ENCODE results near the gene SPRYD3.
A peak's percentile ranks its signal among the peaks of the same experiment; 100 is the strongest.
"Not testable (repeated sequence)": the region's sequence is repeated elsewhere in the genome, so short reads cannot be mapped to it uniquely, and the experiment has no call there.

The SPRYD3 gene

GRCh38 chr12:53096089-53096741, 17.0 kb upstream of the SPRYD3 start:
- peaks cover 34% of the 10 kb centered on the region for H3K4me1 Mint-ChIP-seq
- H3K4me3 Mint-ChIP-seq, result no peak overlapping the region
- ATAC-seq, result no peak
- H3K36me3 Mint-ChIP-seq (ENCODE audit: low read depth), result no peaks in the 10 kb centered on the region
- peaks cover 13% of the 10 kb centered on the region for H3K27me3 Mint-ChIP-seq
- no peak overlapping the region for H3K27ac Mint-ChIP-seq
- DNase-seq, result no peak
- no peaks in the 10 kb centered on the region for H3K9me3 Mint-ChIP-seq

DNA sequence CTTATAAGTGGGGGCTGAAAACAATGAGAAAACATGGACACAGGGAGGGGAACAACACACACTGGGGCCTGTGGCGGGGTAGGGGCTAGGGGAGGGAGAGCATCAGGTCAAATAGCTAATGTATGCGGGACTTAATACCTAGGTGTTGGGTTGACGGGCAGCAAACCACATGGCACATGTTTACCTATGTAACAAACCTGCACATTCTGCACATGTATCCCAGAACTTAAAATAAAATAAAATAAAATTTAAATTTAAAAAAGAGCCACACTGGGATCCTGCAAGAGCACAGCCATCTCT, 16.4 kb upstream of the SPRYD3 start:
- H3K27ac Mint-ChIP-seq, H3K4me3 Mint-ChIP-seq: not testable (repeated sequence)

DNA sequence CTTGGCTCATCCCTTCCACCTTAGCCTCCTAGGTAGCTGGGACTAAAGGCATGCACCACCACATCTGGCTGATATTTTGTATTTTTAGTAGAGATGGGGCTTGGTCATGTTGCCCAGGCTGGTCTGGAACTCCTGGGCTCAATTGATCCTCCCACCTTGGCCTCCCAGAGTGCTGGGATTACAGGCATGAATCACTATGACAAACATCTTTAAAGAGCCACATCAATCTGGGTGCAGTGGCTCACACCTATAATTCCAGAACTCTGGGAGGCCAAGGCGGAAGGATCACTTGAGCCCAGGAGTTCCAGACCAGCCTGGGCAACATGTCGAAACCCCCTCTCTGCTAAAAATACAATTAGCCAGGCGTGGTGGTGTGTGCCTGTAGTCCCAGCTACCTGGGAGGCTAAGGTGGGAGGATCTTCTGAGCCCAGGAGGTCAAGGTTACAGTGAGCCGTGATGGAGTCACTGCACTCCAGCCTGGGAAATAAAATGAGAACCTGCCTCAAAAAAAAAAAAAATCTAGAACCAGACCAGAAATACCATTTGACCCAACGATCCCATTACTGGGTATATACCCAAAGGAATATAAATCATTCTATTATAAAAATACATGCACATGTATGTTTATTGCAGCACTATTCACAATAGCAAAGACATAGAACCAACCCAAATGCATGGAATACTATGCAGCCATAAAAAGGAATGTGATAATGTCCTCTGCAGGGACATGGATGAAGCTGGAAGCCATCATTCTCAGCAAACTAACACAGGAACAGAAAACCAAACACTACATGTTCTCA, 15.8 kb upstream of the SPRYD3 start:
- not testable (repeated sequence) for H3K36me3 Mint-ChIP-seq (ENCODE audit: low read depth); ATAC-seq; DNase-seq; H3K27ac Mint-ChIP-seq; H3K4me3 Mint-ChIP-seq; H3K9me3 Mint-ChIP-seq
- Mint-ChIP-seq H3K4me1 (peaks cover 30% of the 10 kb centered on the region), H3K27me3 (peaks cover 13% of the 10 kb centered on the region)

More for the DNA sequence above, 16.4 kb upstream of the SPRYD3 start:
- peaks cover 33% of the 10 kb centered on the region for H3K4me1 Mint-ChIP-seq
- ATAC-seq; H3K9me3 Mint-ChIP-seq; DNase-seq; H3K36me3 Mint-ChIP-seq (ENCODE audit: low read depth): not testable (repeated sequence)
- H3K27me3 Mint-ChIP-seq, result peaks cover 13% of the 10 kb centered on the region

GRCh38 chr12:53094394-53094787, 15.2 kb upstream of the SPRYD3 start:
- peaks cover 29% of the 10 kb centered on the region for H3K4me1 Mint-ChIP-seq
- no peaks in the 10 kb centered on the region for H3K9me3 Mint-ChIP-seq
- DNase-seq, result no peak
- no peak overlapping the region for H3K4me3 Mint-ChIP-seq
- ATAC-seq, result no peak
- peaks cover 13% of the 10 kb centered on the region for H3K27me3 Mint-ChIP-seq
- H3K36me3 Mint-ChIP-seq (ENCODE audit: low read depth), result no peaks in the 10 kb centered on the region
- no peak overlapping the region for H3K27ac Mint-ChIP-seq

DNA sequence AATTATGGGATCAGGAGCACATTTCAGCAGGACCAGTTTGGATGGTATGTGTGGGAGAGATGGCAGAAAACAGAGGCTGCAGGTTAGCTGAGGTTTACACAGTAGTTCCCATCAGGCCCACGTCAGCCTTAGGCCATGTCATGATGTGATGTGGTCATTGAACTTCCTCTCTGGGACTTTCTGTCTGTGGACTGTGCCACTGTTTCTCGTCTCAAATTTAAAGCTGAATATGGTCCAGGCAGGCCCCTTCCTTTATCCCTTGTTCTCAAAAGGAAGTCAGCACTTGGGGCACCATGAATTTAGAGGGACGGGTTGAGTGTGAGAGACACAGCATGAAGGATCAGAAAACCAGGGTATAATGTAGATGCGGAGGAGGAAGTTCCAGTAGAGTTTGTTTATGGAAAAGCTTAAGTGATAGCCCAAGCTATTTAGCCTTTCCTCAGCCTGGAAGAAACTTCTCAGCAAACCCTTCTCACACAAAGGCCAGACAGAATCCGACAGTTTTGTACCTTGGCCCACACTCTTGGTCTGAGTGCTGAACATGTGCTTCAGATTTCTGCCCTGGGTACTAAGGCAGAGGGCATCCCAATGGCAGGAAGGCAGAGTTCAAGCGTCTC, 14.7 kb upstream of the SPRYD3 start:
- Mint-ChIP-seq H3K27ac (no peak overlapping the region), H3K36me3 (ENCODE audit: low read depth) (no peaks in the 10 kb centered on the region), H3K4me1 (peaks cover 24% of the 10 kb centered on the region), H3K4me3 (no peak overlapping the region), H3K27me3 (peaks cover 13% of the 10 kb centered on the region), H3K9me3 (no peaks in the 10 kb centered on the region)
- ATAC-seq, result no peak
- DNase-seq, result no peak

- H3K27ac Mint-ChIP-seq, result no peak overlapping the region
- H3K36me3 Mint-ChIP-seq (ENCODE audit: low read depth), result no peaks in the 10 kb centered on the region
- no peaks in the 10 kb centered on the region for H3K9me3 Mint-ChIP-seq
- peaks cover 12% of the 10 kb centered on the region for H3K27me3 Mint-ChIP-seq
- DNase-seq, result no peak
- no peak overlapping the region for H3K4me3 Mint-ChIP-seq
- H3K4me1 Mint-ChIP-seq, result peaks cover 9% of the 10 kb centered on the region
- ATAC-seq, result no peak
Observed at GRCh38 chr12:53091756-53092155, 12.6 kb upstream of the SPRYD3 start.

GRCh38 chr12:53090554-53090953, 11.4 kb upstream of the SPRYD3 start:
- no peak for ATAC-seq
- peaks cover 4% of the 10 kb centered on the region for H3K4me1 Mint-ChIP-seq
- H3K9me3 Mint-ChIP-seq, result no peaks in the 10 kb centered on the region
- no peaks in the 10 kb centered on the region for H3K36me3 Mint-ChIP-seq (ENCODE audit: low read depth)
- no peak overlapping the region for H3K27ac Mint-ChIP-seq
- DNase-seq, result no peak
- H3K27me3 Mint-ChIP-seq, result peaks cover 10% of the 10 kb centered on the region
- no peak overlapping the region for H3K4me3 Mint-ChIP-seq

DNA sequence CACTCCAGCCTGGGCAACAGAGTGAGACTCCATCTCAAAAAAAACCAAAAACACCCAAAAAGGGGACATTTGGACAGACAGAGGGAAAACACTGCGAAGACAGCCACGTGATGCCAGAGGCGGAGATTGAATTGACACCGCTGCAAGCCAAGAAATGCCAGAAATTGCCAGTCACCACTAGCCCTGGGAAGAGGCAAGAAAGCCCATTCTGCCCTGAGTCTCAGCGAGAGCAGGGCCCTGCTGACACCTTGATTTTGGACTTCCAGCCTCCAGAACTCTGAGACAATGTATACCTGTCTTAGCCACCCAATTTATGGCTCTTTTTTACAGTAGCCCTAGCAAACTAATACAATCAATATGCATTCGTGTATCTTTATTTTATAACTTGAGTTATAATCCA, 10.9 kb upstream of the SPRYD3 start:
- H3K4me3 Mint-ChIP-seq, result no peak overlapping the region
- no peak for ATAC-seq
- H3K27ac Mint-ChIP-seq, result no peak overlapping the region
- H3K9me3 Mint-ChIP-seq, result no peaks in the 10 kb centered on the region
- DNase-seq, result no peak
- H3K27me3 Mint-ChIP-seq, result peaks cover 10% of the 10 kb centered on the region
- H3K4me1 Mint-ChIP-seq, result peaks cover 4% of the 10 kb centered on the region
- H3K36me3 Mint-ChIP-seq (ENCODE audit: low read depth), result no peaks in the 10 kb centered on the region

DNA sequence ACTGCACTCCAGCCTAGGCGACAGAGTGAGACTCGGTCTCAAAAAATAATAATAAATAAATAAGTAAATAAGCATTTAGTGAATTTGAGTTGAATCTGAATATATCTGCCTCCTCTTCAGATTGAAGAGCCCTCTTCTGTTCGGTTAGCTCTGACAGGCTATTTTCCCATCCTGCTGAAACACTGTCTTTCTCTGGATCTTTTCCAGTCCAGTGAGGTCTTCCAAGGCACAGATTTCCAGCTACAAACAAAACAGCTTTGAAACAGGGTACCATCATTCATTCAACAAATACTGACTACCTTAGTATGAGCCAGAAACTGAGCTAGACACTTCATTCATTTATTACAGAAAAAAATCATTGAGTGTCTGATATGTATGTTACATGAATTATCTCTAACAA, 7.2 kb upstream of the SPRYD3 start:
- no peak for ATAC-seq
- Mint-ChIP-seq H3K4me1 (peaks cover 7% of the 10 kb centered on the region), H3K9me3 (no peaks in the 10 kb centered on the region), H3K27ac (no peak overlapping the region), H3K36me3 (ENCODE audit: low read depth) (no peaks in the 10 kb centered on the region), H3K27me3 (peaks cover 8% of the 10 kb centered on the region), H3K4me3 (no peak overlapping the region)
- no peak for DNase-seq

GRCh38 chr12:53082637-53083175, 3.5 kb upstream of the SPRYD3 start:
- Mint-ChIP-seq H3K4me3 (no peak overlapping the region), H3K27me3 (peaks cover 8% of the 10 kb centered on the region), H3K36me3 (ENCODE audit: low read depth) (no peaks in the 10 kb centered on the region), H3K4me1 (peaks cover 25% of the 10 kb centered on the region), H3K9me3 (no peaks in the 10 kb centered on the region), H3K27ac (peak overlapping the region; percentile 42)
- no peak for ATAC-seq
- no peak for DNase-seq

DNA sequence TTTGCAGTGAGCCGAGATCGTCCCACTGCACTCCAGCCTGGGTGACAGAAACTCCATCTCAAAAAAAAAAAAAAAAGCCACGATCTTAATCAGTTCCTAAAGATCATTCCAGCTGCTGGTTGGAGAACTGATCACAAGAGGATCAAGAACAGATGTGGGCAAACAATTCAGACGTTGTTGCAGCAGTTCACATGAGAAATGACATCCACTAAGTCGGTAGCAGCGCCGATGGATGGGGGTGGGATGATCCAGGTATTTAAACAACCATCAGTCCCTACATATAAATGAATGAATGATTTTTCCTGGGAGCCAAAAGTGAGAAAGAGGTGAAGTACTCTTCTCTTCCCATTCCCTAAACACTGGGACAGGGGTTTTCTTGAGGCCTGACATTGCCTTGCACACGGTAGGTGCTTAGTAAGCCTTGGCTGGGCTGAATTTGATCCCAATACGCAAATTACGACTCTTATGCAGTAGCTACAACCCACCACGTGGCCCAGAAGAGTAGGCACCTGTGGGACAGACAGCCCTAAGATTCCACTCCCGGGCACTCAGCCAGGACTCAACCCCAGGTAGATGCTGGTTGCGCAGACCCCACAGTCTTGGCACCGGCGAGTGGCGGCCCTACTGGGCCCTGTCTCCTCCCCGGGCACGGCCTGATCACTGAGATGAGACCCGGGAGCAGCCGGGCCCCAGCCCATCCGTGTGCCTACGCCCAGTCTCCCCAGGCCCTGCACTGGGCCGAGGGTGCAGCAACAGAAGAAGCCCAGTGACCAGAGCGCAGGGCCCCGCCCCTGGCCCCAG, 565 bp downstream of the SPRYD3 start:
- peak; percentile 6 for ATAC-seq
- Mint-ChIP-seq H3K4me1 (peaks cover 34% of the 10 kb centered on the region), H3K36me3 (ENCODE audit: low read depth) (peaks cover 6% of the 10 kb centered on the region), H3K27ac (peak overlapping the region; percentile 93), H3K4me3 (peak overlapping the region; percentile 90), H3K9me3 (no peaks in the 10 kb centered on the region), H3K27me3 (no peaks in the 10 kb centered on the region)
- DNase-seq, result no peak

DNA sequence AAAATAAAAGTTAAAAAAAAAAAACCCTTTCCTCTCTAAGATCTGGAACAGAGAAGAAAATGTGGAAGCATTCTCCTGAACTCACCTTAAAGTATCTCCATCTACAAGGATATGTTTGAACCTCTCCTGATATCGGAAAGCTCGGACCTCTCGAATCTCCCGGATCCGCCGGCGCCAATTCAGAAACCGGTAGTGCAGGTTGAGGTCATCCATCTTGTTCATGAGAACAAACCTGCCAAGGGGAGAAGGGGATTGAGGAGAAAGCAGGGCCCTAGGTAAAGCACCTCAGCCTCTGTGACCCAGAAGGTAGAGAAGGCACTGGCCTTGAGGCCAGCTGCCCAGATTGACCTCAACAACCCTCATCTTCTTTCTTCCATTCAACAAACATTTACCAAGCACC, 2.2 kb downstream of the SPRYD3 start:
- peaks cover 12% of the 10 kb centered on the region for H3K36me3 Mint-ChIP-seq (ENCODE audit: low read depth)
- H3K27ac Mint-ChIP-seq, result peak overlapping the region; percentile 65
- peak overlapping the region; percentile 90 for H3K4me3 Mint-ChIP-seq
- H3K4me1 Mint-ChIP-seq, result peaks cover 33% of the 10 kb centered on the region
- H3K9me3 Mint-ChIP-seq, result no peaks in the 10 kb centered on the region
- DNase-seq (no peak), ATAC-seq (no peak)
- no peaks in the 10 kb centered on the region for H3K27me3 Mint-ChIP-seq

GRCh38 chr12:53076461-53076860, 2.7 kb downstream of the SPRYD3 start:
- Mint-ChIP-seq H3K4me3 (no peak overlapping the region), H3K36me3 (ENCODE audit: low read depth) (peaks cover 12% of the 10 kb centered on the region), H3K4me1 (peaks cover 35% of the 10 kb centered on the region), H3K27ac (no peak overlapping the region), H3K27me3 (no peaks in the 10 kb centered on the region), H3K9me3 (no peaks in the 10 kb centered on the region)
- DNase-seq, result no peak
- ATAC-seq, result no peak

DNA sequence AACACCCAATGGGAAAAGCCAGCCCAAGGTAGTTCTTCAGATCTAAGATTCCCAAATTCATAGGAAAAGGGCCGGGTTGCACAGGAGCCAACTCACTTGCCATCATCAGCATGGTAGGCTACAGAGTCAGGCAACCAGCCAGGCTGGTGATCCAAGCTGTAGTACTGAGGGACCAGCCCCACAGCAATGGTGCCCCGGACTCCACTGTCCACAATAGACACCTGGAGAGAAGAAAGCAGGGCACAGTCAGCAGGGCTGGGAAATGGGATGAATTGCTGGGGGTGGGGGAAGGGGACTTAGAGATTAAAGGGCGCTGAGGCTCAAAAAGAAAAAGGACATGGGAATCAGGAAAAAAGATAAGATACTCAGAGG, 4.2 kb downstream of the SPRYD3 start:
- Mint-ChIP-seq H3K36me3 (ENCODE audit: low read depth) (peaks cover 12% of the 10 kb centered on the region), H3K27ac (no peak overlapping the region), H3K4me3 (no peak overlapping the region), H3K9me3 (no peaks in the 10 kb centered on the region), H3K4me1 (peaks cover 28% of the 10 kb centered on the region), H3K27me3 (no peaks in the 10 kb centered on the region)
- DNase-seq, result no peak
- ATAC-seq, result no peak
